Stimulated activated CD4-positive, alpha-beta T cell treated with anti-CD3 and anti-CD28 coated beads, Interleukin-1b, Interleukin-23, amount 100 ng/mL, for 24 hours (primary cell): ENCODE results near the gene GSK3B.

Experiments used
- DNase-seq, 4 experiments: peaks; one replicate each; pipeline ENCODE4 v3.0.0-alpha.2; 2020; ENCODE audit warnings: low read depth in 4 of 4, low spot score in 1 of 4

GSK3B gene

DNA sequence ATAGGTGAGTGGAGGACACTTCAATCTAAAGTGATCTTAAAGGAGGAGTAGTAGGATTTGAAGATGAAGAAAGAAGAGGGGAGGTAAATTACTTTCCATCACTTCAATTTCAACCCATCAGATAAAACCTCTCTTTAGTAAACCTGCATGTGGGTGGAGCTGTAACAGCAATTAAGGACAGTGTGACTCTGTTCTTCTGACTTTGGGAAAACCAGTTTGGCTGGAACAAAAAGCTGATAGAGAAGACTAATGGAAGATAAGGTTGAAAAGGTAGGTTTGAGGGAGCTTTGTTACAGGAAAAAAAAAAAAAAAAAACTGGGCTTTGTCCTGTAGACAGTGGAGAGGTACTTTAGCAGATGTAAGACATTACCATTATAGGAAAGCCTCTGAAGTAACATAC, 4.5 kb upstream of the GSK3B start:
- no peak for DNase-seq

DNA sequence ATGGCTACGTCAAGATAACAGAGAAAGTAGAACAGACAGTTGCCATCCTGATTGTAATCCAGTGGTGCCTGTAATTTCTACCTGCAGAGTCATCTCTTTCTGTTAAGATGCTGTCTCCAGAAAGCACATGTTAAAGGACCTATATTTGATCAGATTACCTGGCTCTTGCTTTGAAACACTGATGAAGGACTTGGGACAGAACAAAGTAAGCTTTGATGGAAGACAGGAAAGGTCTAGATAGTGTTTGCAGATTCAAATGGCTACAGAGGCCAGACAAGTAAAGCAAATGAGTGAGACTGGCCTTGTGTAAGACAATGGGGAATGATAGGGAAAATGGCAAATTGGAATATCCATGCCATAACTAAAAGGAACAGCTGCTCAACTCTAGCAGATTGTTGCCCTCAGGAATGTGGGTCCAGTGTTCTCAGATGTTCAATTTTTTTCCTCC, 1.8 kb upstream of the GSK3B start:
- DNase-seq = no peak

DNA sequence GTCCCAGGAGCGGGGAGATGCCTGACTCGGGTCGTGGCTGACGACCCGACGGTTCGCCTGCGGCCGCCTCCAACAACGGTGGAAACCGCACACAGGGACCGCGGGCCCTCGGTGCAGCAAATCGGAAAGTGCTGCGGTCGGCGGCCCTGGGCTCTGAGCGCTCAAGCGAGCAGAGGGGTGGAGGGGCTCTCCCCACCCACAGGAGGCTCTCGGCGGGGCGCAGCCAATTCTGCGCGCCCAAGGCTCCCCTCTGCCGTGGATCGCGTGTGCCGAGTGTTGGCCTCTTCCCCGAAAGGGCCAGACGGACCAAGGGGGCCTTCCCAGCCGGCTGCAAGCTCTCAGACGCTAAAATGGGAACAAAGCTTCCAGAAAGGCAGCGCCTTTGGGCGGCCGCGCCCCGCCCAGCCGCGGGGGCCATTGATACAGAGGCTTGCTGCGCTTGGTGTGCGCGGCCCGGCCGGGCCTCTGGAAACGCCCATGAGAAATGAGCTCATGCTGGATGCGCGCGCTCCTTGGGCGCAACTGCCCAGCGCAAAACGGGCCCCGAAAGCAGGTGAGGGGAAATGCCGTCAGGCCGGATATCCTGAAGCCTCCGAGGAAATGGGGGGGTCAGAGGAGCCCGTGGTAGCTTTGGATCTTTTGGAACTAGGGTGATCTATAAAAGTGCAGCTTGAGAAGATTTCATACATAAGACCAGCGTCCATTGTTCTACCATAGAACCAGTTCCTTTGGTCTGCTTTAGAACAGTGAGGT, 1.2 kb upstream of the GSK3B start:
- peak; percentile 63 to 81 (median 74) for DNase-seq

DNA sequence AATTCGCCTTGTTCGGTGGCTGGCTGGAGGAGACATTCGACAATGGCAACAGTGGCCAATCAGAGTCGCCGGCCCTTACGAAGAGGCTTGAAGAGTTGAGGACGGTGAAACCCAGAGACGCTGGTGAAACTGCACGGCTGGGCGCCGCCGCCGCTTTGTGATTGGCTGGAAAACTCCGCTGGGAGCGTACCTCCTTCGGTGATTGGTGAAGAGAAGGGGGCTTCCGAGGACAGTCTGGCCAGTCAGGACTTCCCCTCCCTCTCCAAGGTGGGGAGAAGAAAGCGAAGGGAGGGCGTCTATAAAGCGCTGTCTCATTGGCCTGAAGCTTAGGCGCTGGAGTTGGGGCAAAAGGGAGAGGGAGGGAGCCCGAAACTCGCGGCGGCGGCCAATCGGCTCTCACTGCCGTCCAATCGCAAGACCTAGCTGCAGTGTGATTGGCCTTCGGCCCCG, 554 bp upstream of the GSK3B start:
- DNase-seq = peak in 3 of 4 experiments; percentile 80 to 97 (median 96)

DNA sequence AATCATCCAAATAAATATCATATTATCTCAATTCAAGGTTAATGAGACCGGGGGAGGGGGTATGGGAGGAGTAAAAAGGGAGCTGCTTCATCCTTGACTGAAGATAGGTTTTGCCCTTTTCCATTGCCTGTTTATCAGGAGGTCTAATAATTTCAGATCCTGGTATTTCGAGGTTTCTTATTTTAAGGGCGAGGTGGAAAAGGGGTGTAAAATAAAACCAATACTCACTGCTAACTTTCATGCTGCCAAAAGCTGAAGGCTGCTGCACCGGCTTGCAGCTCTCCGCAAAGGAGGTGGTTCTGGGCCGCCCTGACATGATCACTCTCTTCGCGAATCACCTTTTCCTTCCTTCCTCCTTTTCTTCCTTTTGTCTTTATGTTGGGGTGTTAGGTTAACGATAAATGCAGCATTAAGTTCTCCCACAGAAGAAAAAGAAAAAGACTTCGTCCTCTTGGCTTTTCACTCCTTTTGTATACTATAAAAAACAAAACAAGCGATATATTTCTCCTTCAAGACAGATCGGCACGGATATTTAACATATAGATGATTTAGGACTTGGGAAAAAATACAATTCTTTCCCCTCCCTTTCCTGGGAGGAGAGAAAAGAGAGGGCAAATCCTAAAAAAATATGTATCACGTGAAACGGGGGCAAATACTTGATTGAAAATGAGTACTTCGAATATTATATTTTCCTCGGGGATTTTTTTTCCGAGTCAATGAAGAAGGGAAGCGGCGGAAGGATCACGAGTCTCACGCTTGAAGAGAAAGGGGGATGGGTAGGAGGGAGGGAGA, 932 bp downstream of the GSK3B start:
- peak in 1 of 4 experiments; percentile 4 for DNase-seq

DNA sequence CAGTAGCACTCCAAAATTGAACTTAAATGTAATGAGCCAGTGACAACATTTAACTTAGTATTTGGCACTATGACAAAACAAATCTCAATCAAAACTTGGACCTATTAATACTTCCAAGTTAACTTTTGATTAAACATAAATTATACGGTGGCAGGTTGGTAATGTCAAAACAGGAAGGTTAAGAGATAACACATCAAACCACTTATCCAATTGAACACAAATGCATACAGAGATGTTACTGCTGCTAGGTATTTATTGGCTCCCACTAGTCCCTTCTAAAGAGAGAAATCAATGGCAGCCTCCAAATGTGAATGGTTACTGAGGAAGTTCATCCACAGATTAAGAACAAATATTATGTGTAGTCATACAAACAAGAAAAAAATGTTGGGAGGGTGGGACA, 1.8 kb downstream of the GSK3B start:
- no peak for DNase-seq

DNA sequence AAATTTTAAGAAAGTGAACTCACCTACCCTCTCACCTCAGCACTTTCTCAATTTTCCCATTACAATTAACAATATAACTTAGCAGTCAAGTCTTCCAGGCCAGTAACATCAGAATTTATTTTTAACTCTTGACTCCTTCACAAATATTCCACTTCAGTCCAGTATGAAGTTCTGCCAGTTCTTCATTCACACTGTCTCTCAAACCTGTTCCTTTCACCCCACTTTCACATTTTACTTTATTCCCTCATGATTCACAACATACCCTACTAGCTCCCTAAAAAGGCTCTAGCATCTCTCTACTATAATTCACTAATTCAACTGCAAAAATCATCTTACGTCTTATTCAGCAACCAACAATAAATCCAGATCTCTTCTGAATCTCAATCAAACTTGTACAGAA, 3.8 kb downstream of the GSK3B start:
- DNase-seq = no peak

DNA sequence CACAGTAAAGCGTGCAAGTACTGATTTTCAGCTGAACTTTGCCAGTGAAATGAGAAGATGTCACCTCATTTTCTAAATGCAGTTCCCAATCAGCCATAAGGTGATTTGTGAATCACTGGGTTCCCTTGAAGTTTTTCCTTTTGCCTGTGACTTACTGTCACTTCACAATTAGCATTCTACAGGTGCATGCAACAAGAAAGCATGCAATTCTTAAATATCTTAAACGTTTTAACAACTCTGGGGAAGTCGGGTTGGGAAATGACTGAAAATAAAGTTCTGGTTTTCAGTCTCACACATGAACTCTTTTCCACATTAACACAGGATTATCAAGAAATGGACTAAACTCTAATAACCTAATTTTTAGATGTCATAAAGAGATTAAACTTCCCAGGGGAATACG, 5.2 kb downstream of the GSK3B start:
- DNase-seq = no peak

DNA sequence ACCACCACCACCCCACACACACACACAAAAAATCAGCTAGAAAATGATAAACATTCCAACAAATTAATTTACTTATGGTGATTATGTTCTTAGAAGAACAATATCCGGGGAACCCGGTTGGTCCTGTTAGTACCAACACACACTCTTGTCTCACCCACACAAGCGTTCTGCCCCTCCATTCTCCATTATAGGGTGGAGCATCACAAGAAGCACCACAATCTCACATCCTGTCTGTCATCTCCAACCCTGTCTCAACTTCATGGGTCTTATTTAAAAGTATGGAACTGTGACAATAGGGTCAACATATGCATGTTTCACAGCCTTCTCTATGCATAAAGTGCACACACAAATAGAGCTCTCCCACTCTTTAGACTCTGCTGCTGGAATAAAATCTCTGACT, 5.6 kb downstream of the GSK3B start:
- DNase-seq = no peak

DNA sequence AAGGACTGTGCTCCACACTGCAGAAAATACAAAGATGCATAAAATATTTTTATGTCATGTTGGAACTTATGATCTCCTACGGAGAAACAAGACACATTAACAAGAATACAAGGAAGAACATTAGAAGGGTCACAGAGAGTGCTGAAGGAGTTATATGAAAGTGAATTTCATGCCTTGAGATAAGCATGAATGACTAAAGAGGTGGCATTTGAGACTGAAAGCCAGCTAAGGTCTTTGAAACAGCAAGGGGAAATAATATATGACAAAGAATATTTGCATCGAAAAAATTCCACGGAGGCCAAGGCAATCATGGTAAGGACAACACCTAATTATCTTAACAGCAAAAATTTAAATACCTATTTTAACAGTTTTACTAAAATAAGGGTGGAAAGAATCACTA, 12.5 kb downstream of the GSK3B start:
- DNase-seq = no peak

DNA sequence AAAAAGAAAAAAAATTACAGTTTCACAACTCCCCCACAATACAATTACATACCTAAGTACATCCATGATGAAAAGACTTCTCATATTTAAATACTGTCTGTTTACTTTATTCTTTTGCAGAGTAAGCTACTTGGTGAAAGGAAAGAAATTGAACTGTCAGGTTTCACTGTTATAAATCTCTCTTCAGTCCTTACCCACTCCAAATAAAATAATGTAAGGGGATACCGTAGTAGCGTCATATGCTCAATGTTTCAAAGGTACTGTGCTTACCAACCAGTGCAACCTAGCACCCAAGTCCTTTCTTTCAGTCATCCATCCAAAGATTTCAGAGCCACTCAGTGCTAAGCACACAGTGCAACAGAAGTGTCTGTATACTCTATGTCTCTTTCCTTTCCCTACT, 13.4 kb downstream of the GSK3B start:
- no peak for DNase-seq

DNA sequence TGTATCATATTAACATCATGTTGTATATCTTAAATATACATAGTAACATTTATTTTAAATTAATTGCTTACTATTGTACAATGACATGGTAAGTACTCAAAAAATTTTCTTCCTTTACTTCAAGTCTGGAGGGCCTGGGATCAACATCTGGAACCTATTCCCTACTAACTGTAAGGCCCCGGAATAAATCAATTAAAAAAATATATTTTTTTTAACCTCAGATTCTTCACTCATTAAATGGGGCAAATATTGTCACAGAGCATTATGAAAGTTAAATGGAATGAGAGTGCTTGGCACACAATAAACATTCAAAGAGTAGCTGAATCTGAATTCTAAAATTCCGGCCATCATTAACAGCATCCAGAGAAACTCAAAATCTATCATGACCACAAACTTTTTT, 16.5 kb downstream of the GSK3B start:
- DNase-seq = no peak

DNA sequence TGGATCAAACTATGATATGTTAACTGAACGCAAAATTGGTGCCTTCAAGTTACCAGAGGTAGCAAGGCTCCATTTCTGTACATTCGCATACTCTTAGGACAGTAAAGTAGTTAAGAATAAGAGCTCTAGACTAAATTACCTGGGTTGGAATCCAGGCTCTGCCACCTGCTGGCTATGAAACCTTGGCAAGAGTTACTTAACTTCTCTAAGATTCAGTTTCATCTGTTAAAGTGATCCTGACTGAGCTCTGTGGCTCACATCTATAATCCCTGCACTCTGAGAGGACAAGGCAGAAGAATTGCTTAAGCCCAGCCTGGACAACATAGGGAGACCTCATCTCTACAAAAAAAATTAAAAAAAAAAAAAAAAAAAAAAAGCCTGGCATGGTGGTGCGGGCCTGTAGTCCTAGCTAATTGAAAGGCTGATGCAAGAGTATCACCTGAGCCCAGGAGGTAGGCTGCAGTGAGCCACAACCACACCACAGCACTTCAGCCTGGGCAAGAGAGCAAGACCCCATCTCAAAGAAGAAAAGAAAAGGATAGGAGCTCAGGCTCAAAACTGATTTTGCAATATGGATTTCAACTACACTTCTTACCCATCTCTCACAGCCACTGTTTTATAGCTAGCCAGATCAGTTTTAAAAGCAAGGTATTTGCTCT, 21.3 kb downstream of the GSK3B start:
- no peak for DNase-seq

DNA sequence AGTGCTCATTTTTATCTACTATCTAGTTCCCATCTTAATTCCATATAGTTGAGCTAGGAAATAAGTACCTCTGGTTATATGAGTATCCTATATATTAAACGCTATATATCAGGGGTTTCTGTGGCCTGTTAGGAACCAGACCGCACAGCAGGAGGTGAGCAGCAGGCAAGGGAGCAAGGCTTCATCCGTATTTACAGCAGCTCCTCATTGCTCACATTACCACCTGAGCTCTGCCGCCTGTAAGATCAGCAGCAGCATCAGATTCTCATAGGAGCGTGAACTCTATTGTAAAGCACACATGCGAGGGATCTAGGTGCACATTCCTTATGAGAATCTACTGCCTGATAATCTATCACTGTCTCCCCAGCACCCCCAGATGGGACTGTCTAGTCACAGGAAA, 23.0 kb downstream of the GSK3B start:
- DNase-seq = no peak

DNA sequence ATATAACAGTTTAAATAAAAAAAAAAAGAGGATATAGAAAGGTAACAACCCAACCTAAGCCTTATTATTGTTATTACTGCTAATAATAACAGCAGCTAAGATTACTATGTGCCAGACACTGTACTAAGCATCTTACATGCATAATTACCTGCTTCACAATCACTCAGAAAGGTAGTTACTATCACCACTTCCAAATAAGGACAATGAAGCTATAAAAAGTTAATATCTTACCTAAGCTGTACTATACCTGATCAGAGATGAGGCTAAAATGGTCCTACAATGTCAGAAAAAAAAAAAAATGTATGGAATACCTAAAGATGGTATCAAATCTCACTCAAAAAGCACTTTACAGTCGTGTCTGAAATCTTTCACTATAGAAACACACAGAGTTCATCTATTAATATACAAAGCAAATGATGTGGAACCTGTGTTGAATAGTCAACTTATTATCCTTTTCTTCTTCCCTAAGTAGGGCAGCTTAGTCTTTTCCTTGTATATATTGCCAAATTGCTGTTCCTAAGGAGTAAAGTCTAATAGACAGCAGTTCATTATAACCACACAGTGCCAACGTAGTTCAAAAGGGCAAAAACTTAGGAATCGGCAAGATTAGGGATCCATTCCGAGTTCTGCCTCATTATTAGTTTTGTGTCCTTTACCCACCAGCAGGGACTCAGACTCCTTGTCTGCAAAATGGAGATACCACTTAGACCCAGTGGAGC, 23.8 kb downstream of the GSK3B start:
- DNase-seq = no peak

DNA sequence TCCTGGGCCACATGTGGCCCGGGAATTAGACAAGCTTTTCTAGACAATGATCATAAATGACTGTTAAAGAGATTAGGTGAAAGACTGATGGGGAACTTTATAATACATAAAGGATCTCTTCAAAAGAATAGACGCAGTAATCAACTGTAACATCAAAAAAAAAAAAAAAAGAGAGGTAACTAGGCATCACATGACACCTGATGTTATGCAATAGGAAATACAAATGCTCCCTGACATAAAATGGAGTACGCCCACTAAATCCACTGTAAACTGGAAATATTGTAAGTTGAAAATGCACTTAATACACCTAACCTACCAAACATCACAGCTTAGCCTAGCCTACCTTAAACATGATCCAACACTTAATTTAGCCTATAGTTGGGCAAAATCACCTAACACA, 27.2 kb downstream of the GSK3B start:
- DNase-seq = no peak

DNA sequence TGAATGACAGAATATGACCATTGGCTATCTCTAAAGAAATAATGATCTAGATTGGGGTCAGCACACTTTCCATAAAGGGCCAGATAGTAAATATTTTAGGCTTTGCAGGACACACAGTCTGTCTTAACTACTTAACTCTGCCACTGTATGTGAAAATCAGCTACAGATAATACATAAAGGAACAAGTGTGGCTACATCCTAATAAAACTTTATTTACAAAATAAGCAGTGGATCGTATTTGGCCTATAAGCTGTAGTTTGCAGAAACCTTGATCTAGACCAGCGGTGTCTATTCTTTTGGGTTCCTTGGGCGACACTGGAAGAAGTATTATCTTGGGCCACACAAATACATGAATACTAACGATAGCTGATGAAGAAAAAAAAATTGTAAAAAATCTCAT, 27.6 kb downstream of the GSK3B start:
- no peak for DNase-seq

DNA sequence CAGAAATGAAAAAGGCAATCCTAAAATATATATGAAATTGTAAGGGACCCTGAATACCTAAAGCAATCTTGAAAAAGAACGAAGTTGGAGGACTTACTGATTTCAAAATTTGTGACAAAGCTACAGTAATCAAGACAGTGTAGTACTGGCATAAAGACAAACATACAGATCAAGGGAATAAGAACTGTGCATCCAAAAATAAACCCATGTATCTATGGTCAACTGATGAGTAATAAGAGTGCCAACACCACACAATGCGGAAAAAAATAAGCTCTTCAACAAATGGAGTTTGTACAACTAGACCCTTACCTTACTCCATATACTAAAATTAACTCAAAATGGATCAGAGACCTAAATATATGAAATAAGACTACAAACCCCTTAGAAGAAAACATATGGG, 29.6 kb downstream of the GSK3B start:
- DNase-seq = no peak

DNA sequence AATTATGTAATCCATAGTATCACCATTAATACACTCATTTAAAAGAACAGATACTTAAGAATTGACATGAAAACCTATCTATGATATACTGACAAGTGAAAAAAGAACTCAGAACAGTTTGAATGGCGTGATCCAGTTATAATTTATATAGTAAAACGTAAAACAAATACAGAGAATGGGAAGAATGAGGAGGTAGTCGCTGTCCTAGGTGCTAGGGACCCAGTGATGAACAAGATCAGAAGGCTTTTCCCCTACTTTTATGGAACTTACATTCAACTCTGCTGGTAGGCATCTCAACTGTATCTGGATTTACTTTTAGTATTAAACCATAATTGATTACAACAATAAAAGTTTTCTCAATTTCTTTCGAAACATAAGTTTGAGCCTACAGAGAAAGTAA, 31.8 kb downstream of the GSK3B start:
- DNase-seq = no peak

DNA sequence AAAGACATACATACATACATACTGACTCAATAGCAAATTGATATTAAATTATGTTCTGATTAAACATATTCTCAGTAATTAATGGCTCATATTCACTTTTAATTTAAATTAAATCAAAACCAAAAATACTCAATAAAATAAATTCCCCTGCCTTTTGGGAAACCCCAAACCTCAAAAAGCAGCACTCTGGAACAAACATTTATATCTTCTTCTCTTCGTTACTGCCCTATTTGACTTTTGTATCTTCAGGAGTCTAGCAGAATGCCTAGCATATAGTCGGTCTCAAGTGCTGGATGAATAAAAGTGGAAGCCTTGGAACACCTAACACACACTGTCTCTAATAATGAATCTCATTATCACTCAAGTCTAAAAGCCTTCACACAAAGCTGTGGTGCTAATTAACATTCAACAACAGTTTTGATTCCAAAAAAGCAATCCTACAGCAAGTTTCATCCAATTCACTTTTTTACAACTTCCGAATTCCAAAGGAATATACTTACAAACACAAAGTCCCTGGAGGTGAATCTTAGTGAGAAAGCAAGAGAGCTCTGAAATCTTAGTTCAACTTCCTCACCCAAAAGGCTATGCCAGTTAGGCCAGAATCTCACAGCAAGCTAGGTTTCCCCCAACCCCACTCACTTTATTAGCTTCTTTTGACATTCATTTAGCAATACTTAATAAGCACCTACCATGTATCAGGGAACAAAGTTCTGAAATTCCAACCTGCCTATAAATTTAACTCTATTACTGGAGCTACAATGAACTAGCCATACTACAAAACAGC, 35.0 kb downstream of the GSK3B start:
- DNase-seq = no peak

DNA sequence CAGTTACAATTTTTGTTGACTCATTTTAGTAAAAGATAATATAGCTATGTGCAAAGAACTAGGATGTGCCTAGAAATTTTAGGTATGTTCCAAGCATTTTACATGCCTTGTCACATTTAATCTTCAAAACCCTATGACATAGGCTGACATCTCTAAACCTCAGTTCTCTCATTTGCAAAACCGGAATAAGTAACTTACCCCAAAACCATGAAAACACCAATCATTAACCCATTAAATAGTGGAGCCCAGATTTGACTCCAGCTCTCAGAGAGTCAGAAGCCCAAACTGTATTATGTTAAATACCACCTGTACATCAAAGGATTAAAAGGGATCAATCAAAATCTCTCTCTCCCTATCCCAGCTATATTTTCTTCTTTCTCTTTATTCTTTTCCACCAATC, 36.6 kb downstream of the GSK3B start:
- DNase-seq = no peak
